NCI-H187 (cell line): ENCODE measurements around the gene B4GALT5.
"Not testable (repeated sequence)": the region's sequence is repeated elsewhere in the genome, so short reads cannot be mapped to it uniquely, and the experiment has no call there.

Experiments used
- DNase-seq, 2 experiments: peaks; one replicate each; lab custom pipeline; 2025; lab: John Stamatoyannopoulos, UW

The B4GALT5 gene

DNA sequence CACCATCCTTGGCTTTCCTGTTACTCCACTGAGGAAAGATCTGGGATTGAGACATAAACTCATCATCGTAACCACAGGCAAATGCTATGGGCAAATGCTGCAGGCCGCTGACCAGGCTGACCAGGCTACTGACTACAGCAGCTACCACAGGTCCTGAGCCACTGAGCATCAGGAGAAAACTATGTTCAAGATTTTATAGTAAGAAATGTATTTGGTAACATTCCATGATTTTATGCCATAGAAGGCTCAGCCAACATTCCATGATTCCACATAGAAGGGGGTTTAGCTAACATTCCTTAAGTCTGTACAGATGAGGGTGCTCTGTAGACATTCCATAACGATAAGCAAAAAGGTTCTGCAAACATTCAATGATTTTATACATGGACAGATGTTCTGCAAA, 16.1 kb upstream of the B4GALT5 start:
- DNase-seq: no peak

DNA sequence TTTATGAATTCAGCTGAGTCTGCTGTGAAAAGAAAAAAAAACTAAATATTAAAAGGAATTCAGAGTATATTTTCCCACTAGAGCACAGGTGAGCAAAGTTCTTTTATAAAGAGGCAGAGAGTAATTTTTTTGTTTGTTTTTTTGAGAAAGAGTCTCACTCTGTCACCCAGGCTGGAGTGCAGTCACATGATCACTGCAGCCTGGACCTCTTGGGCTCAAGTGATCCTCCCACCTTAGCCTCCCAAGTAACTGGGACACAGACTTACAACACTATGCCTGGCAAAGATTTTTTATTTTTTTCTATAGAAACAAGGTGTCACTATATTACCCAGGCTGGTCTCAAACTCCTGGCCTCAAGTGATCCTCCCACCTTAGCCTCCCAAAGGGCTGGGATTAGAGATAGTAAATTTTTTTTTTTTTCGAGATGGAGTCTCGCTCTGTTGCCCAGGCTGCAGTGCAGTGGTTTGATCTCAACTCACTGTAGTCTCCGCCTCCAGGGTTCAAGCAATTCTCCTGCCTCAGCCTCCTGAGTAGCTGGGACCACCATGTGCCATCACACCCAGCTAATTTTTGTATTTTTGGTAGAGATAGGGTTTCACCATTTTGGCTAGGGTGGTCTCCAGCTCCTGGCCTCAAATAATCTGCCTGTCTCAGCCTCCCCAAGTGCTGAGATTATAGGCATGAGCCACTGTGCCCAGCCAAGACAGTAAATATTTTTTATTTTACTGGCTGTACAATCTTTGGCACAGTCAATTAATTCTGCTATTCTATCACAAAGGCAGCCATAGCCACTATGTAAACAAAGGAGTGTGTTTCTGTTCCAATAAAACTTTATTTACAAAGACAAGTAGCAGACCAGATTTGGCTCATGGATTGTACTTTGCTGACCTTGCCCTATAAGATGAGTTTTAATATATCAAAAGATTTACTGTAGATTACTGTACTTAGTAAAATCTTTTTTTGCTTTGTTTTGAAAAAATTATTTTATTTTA, 14.5 kb upstream of the B4GALT5 start:
- DNase-seq: no peak

DNA sequence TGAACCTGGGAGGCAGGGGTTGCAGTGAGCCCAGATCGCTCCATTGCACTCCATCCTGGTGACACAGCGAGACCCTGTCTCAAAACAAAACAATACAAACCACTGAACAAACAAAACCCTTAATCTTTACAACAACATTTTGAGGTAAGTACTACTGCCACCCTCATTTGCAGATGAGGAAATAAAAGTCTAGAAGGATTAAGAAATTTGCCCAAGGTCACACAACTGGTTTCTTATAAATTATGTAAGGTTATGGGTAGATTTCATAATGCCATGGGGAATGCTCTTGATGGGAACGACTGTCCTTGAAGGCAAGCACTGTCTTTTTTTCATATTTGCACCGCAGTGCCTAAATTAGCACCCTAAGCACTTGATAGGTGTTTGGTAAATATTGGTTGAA, 13.8 kb upstream of the B4GALT5 start:
- no peak for DNase-seq

DNA sequence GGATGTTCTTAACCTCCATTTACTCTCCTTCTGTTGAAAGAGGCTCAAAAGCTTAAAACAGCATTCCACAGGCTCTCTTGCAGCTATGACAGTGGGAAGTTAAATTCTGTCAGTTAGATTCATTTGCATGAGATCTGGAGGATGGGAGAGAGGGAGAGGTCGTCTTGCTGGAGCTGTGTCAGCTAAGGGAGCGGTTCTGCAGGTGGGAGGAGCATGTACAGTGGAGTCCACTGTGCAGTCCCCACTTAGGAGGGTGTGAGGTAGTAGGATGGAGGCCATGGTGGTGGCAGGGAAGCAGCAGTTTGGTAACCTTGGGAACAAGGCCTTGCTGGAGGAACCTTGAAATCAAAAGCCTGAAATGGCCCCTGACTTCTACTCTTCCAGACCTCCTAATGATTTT, 12.0 kb upstream of the B4GALT5 start:
- no peak for DNase-seq

DNA sequence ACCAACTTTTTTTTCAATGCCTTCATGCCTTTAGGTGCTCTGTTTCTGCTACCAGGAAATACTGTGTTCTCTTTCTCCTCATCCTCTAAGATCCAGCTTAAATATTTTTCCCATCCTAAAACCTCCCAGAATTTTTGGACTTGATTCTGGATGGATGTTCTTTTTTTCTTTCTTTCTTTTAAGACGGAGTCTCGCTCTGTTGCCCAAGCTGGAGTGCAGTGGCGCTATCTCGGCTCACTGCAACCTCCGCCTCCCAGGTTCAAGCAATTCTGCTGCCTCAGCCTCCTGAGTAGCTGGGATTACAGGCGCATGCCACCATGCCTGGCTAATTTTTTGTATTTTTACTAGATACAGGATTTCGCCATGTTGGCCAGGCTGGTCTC, 11.5 kb upstream of the B4GALT5 start:
- not testable (repeated sequence) for DNase-seq

DNA sequence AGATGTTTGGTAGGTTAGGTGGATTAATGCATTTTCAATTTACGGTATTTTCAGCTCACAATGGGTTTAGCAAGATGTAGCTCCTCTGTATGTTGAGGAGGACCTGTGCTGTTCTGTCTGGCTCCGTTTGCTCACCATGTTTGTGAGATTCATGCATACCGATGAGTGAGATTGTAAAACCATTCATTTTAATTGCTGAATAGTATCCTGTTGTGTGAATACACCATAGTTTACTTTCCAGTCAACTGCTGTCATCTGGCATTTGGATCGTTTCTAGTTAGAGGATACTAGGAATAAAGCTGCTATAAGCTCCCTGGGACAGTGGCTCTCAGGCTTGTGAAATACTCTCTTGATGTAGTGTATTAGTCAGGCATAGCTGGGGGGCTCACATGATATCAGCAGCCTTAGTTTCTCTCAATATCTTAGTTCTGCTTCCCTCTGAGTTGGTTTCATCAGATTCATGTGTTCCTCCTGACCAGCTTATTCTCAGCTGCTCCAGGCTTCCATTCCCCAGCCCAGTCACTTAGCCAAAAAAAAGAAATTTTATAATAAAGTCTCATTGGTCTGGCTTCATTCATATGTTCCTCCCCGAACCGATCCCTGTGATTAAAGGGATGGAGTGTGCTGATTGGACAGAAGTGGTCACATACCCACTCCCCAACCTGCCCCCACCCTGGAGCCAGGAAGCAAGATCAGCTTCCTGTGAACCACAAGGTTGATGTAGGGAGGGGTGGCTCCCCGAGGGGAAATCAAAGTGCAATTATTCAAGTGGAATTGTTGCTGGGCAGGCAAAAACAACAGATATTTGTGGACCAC, 10.9 kb upstream of the B4GALT5 start:
- no peak for DNase-seq

DNA sequence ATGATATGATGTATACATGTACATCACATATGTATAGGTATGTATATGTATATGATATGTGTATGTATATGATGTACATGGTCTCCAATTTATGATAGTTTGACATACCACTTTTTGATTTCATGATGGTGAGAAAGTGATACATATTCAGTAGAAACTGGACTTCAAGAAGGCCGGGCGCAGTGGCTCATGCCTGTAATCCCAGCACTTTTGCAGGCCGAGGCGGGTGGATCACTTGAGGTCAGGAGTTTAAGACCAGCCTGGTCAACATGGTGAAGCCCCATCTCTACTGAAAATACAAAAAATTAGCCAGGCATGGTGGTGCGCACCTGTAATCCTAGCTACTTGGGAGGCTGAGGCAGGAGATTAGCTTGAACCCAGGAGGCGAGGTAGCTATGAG, 10.1 kb upstream of the B4GALT5 start:
- DNase-seq: not testable (repeated sequence)

DNA sequence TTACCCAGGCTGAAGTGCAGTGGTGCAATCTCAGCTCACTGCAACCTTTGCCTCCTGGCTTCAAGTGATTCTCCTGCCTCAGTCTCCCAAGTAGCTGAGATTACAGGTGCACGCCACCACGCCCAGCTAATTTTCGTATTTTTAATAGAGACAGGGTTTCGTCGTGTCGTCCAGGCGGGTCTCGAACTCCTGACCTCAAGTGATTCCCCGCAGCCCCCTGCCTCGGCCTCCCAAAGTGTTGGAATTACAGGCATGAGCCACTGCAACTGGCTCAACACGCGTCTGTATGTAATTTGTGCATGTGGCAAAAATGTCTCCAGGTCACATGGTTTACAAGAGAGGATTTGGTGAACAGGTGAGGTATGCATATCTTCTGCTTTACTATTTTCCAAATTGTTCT, 7.6 kb upstream of the B4GALT5 start:
- not testable (repeated sequence) for DNase-seq

DNA sequence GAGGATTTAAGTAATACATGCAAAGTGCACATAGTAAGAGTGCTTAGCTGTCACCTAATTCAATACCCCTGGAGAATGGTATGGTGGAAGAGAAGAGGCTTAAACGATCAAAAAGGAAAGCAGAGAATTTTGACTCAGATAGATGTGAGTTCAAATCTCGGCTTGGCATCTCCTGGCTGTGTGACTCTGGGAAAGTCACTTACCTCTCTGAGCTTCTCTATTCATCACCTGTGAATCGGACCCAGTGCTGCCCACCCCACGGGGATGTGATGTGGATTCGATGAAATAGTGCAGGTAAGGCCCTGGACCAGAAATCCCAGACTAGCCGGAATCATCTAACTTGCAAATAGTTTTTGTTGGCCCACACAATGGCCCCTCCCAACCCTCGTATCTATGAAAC, 1.8 kb upstream of the B4GALT5 start:
- no peak for DNase-seq

DNA sequence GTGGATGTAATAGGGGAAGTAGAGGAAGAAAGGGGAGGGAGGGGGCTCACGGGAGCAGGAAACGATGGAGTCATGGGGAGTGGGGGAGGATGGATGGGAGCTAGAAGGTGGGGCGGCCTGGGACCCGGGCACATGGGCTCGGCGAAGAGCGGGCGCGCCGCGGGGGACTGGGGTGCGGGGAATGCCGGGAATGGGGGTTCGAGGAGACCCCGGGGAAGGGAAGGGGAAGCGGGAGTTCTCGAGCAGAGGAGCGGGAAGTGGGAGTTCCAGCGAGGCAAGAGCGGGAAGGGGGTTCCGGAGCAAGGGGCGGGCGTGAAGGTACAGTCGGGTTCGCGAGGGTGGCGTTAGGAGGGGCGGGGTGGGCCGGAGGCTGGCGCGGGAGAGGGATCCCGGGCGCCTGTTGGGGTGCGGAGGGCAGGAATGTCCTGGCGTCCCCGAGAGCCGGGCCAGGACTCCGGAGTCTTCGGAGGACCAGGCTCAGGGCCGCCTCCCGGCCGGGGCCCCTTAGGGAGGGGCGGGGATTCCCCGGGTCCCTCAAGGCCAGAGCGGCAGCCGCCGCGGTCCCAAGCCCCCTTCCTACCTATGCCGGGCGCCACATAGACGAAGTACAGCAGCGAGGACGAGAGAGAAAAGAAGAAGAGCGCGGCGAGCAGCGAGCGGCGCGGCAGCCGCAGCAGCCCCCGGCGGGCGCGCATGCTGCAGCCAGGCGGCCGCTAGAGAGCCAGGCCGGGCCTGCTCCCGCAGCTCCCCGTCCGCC, 504 bp downstream of the B4GALT5 start:
- DNase-seq: no peak

DNA sequence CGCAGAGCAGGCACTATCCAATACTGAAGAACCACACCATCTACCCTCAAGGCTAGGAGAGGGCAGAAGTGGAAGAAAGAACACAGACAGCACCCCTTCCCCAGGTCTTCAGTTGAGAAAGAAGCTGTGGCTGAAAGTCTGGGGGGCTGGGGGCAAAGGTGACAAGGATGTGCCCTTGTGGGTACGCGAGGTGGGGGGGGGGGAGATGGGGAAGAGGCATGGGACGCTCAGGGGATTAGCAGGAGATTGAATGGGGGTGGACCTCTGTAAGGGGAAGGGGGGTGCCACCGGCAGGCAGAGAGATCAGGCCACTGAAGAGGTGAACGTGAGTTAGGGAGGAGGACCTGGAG, 1.1 kb downstream of the B4GALT5 start:
- DNase-seq: no peak

DNA sequence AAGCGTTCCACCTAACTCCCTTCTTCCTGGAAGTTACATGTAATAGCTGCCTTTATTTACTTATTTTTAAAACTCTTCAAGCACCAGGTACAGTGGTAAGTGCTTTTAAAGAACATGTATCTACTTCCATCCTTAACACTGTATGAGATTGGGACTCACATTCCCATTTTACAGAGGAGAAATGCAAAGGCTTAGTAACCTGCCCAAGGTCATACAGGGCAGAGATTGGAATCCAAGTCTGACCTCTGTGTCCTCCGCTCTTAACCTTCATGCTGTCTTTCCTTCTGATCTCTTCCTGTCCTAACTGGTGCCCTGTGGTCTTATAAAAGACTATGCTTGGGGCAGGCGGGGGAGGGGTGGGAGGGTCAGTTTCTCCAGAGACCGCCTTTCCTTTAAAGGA, 1.6 kb downstream of the B4GALT5 start:
- no peak for DNase-seq

DNA sequence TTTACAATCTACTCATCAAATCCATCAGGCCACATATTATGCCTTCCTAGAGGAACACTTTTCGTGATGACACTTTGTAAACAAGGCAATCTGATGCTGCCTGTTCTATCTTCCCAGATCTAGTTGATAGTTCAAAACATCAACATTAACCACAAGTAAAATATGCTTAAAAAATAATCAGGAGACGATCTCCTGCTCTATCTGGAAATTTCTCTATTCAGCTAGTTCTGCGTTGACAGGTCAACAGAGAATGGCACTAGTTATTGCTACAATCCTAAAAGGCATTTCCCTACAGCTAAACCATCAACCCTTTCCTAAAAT, 2.1 kb downstream of the B4GALT5 start:
- no peak for DNase-seq

DNA sequence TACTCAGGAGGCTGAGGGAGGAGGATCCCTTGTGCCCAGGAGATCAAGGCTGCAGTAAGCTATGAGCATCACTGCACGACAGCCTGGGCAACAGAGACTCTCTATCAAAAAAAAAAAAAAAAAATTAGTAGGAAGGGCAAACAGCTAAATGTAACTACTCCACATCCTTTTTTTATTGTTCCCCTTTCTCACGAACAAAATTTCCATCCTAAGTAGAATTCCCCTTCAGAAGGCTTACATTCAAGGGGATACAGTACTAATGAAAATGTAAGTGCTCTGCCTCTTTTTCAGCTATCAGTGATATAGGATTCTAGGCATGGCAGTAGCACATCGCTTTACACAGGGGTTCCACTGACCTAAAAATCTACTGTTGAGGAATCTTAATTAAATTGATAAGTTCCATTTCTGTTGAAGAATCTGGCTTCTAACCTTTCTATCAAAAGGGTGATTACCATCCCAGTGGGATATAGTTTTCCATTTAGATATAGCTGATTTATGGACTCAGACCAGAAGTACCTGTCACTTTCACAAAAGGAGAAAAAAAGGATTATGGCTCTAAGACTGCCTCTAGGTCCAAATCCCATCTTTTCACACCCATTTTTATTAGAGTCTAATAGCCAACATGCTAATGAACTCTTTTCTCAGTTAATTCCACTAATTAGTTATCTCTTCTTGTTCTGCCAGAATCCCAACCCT, 2.6 kb downstream of the B4GALT5 start:
- DNase-seq: no peak

DNA sequence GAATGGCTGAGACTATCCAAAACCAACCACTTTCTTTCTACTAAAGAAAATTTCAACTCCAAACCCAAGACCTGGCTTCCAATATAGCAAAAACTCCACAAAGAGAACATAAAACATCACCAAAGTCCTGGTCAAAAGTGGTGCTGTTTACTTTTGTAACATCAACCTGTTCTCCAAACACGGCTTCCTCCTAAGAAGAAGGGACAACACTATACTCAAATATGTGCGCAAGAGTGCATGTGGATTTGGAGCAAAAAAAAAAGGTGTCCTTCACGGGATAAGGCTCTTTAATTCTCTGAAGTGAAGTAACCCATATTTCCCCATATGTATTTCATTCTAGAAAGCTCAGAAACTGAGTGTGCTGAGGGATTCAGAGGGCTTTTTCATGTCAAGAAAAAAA, 6.6 kb downstream of the B4GALT5 start:
- no peak for DNase-seq

DNA sequence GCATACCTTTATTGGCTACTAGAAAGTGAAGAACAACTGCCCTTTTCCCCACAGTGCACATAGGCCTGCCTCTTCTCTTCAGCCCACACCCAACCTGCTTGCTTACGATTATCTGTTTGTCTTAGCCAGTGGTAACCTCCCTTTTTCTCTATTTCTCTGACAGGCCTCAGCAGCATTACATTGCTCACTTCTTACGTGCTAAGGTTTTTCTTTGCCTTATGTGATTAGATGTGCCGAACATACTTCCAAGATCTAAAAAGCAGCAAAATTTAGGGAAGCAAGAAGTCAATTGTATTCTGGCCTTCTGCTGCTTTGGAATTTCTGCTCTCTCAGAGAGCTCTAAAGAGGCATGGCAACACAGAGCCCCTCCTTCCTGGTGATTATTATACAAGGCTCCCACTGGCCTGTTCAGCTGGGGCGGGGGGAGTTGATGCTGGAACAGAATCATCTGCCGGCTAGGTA, 7.0 kb downstream of the B4GALT5 start:
- DNase-seq: no peak

DNA sequence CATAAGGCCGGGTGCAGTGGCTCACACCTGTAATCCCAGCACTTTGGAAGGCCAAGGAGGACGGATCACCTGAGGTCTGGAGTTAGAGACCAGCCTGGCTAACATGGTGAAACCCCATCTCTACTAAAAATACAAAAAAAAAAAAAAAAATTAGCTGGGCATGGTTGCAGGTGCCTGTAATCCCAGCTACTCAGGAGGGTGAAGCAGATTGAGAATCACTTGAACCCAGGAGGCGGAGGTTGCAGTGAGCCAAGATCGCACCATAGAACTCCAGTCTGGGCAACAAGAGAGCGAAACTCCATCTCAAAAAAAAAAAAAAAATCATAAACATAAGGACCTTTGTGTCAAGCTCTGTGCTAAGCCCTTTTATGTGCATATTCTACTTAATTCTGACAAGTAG, 7.8 kb downstream of the B4GALT5 start:
- DNase-seq: not testable (repeated sequence)

DNA sequence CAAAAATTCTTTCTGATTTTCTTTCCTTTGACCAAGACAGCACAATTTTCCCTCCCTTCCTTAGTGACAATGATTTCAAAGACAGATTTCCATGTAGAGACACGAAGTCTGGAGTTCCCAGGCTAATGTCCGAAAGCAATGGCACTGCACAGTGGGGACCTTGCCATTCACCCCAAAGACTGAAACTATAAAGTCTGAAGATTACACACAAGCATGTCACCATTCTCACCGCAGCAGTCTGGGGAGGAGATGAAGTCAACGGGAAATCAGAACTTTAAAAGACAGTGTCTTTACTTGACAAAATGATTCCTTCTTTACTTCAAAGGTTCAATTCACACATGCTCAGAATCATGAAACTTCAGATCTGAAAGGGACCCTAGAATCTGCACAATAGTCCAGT, 8.3 kb downstream of the B4GALT5 start:
- no peak for DNase-seq

DNA sequence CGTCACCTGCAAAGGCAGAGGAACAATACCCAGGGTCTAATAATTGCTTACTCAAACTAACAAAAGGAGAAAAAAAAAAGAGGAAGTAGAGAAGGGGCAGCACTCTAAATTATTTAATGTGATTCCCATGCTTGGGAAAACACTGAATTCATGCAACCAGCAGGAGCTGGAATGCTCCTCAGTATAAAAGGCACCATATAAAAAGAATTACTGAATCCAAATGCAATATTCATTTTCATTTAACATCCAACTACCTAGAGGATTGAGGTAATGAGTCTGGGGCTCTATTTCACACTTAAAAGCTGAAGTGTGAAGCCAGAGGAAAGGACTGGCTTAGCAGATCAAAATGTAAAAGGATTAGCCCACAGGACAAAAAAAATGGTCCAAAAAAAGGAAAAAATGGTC, 8.7 kb downstream of the B4GALT5 start:
- no peak for DNase-seq

DNA sequence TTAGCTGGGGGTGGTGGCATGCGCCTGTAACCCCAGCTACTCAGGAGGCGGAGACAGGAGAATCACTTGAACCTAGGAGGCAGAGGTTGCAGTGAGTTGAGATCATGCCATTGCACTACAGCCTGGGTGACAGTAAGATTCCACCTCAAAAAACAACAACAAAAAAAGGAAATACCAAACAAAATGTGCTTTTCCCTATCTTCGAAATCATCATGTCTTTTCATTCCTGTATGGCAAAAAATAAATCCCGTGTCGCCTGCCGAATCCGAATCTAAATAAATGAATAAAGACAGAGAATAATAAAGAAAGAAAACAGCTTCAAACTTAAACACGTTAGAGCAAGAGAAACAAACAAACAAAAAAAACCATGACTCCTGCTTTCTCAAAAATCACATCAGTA, 11.8 kb downstream of the B4GALT5 start:
- DNase-seq: no peak

DNA sequence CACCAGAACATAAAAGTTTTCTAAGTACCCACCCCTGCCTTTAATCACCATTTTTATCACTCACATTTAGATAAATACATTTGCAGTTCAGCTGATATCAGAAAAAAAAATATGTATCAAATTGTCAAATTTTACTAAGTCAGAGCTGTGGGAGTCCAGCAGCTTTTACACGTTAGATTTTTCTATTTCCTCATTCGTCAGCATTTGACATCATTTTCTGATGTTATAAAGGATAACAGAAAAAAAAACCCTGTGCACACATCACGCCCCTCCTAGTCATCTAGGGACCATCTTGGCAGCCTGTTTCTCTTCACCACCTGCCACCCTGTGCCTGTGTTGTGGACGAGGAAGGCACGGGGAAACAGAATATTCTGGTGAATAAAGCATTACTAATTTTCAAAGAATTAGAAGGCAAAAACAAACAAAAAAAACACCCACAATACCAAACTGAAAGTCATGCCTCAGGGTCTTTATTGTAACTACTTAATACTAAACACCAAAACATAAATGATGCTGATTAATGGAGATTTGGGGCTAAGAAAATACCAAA, 12.4 kb downstream of the B4GALT5 start:
- no peak for DNase-seq
